Caki2 (cell line): ENCODE data around the gene CENPT. TPM values are rescaled to one million over a fixed set of nuclear protein-coding genes. Genes with fewer than 3 reads are reported as not detected.
"Not testable (repeated sequence)": the region's sequence is repeated elsewhere in the genome, so short reads cannot be mapped to it uniquely, and the experiment has no call there.

Source experiments
- DNase-seq: peaks from one replicate; pipeline ENCODE4 v3.0.0-alpha.2; 2015; ENCODE audit warnings: low read depth
- in situ Hi-C: cut with HindIII; loops from 2 replicates; pipeline ENCODE4 v1.10.0; 2016; ENCODE audit warnings: low sequenced_read_pairs, low pct_unique_long_range_greater_than_20kb, mixed read lengths
- total RNA-seq: library from RNA; depleted of rRNA; stranded (reverse); fragments of >200 nt; shearing (Covaris generic); gene quantifications from 2 replicates; pipeline ENCODE4 v1.2.3, GENCODE V29; 2014; ENCODE audit warnings: low replicate concordance

Gene CENPT
- total RNA-seq, 1 experiment from 2014 or later, result 24.4 TPM

GRCh38 chr16:67879462-67879861 is 32.0 kb upstream of the CENPT start:
- in situ Hi-C loops, result loop anchor here (25.0 kb wide), 1 partner anchor 183 kb away; no protein-coding TSS in a partner anchor
- DNase-seq, result no peak

GRCh38 chr16:67878846-67879245 is 31.4 kb upstream of the CENPT start:
- no peak for DNase-seq
- in situ Hi-C loops, result loop anchor here (25.0 kb wide), 1 partner anchor 183 kb away; no protein-coding TSS in a partner anchor

GRCh38 chr16:67878232-67878631 is 30.7 kb upstream of the CENPT start:
- no peak for DNase-seq
- in situ Hi-C loops, result loop anchor here (25.0 kb wide), 1 partner anchor 184 kb away; no protein-coding TSS in a partner anchor

- in situ Hi-C loops, result loop anchor here (25.0 kb wide), 1 partner anchor 185 kb away; no protein-coding TSS in a partner anchor
Observed at GRCh38 chr16:67877064-67877463, 29.6 kb upstream of the CENPT start.

GRCh38 chr16:67874372-67874771 is 26.9 kb upstream of the CENPT start:
- DNase-seq, result no peak
- in situ Hi-C loops, result no loop called here

More at GRCh38 chr16:67877064-67877463, 29.6 kb upstream of the CENPT start:
- no peak for DNase-seq

GRCh38 chr16:67873435-67874370 is 26.2 kb upstream of the CENPT start:
- DNase-seq, result no peak
- in situ Hi-C loops, result no loop called here

GRCh38 chr16:67872631-67873434 is 25.3 kb upstream of the CENPT start, which contains the start of gene EDC4:
TSS of gene EDC4 (plus strand) at chr16:67873052. CDS start at chr16:67873262, 210 bp downstream.
- peak; percentile 75 for DNase-seq
- in situ Hi-C loops, result no loop called here

GRCh38 chr16:67872131-67872630 is 24.7 kb upstream of the CENPT start:
- in situ Hi-C loops, result no loop called here
- no peak for DNase-seq

GRCh38 chr16:67871256-67871655 is 23.8 kb upstream of the CENPT start:
- DNase-seq, result no peak
- in situ Hi-C loops, result no loop called here

- no peak for DNase-seq
- in situ Hi-C loops, result no loop called here
Observed at GRCh38 chr16:67869653-67870052, 22.2 kb upstream of the CENPT start.

- in situ Hi-C loops, result no loop called here
- no peak for DNase-seq
Observed at GRCh38 chr16:67868290-67868689, 20.8 kb upstream of the CENPT start.

- in situ Hi-C loops, result no loop called here
- no peak for DNase-seq
Observed at GRCh38 chr16:67865318-67865717, 17.8 kb upstream of the CENPT start.

- DNase-seq, result no peak
- in situ Hi-C loops, result no loop called here
Observed at GRCh38 chr16:67864594-67864993, 17.1 kb upstream of the CENPT start.

GRCh38 chr16:67864044-67864443 is 16.6 kb upstream of the CENPT start:
- in situ Hi-C loops, DNase-seq: not testable (repeated sequence)

GRCh38 chr16:67862623-67863583 is 15.4 kb upstream of the CENPT start:
- in situ Hi-C loops, result no loop called here

GRCh38 chr16:67861877-67862276 is 14.4 kb upstream of the CENPT start:
- no peak for DNase-seq
- in situ Hi-C loops, result no loop called here

More at GRCh38 chr16:67862623-67863583, 15.4 kb upstream of the CENPT start:
- peak; percentile 63 for DNase-seq

- DNase-seq, result no peak
- in situ Hi-C loops, result no loop called here
Observed at GRCh38 chr16:67860589-67861398, 13.3 kb upstream of the CENPT start.
